Suprapubic skin (tissue), 4 donors: ENCODE results near the gene CNGA3. TPM values are rescaled to one million over a fixed set of nuclear protein-coding genes. Genes with fewer than 3 reads are reported as not detected.

Source experiments
- DNase-seq, 2 donors: peaks; one replicate each; pipeline ENCODE4 v3.0.0-alpha.2; 2019; ENCODE audit warnings: low spot score in 2 of 2
- H3K27ac ChIP-seq: fragments of 200-600 bp; sonication (generic); one replicate; pipeline ENCODE4 v1.5.1; 2019
- H3K27me3 ChIP-seq: fragments of 200-600 bp; sonication (generic); one replicate; pipeline ENCODE4 v1.5.1; 2019
- H3K36me3 ChIP-seq: fragments of 200-600 bp; sonication (generic); one replicate; pipeline ENCODE4 v1.5.1; 2019
- H3K4me1 ChIP-seq: fragments of 200-600 bp; sonication (generic); one replicate; pipeline ENCODE4 v1.5.1; 2019
- H3K4me3 ChIP-seq: fragments of 200-600 bp; sonication (generic); one replicate; pipeline ENCODE4 v1.5.1; 2019; ENCODE audit warnings: mild to moderate bottlenecking
- H3K9me3 ChIP-seq: fragments of 200-600 bp; sonication (generic); one replicate; pipeline ENCODE4 v1.5.1; 2019
- CTCF ChIP-seq, 2 donors: fragments of 200-600 bp in 1 of 2; fragments of 450-650 bp in 1 of 2; sonication (generic) in 1 of 2; IDR thresholded peaks; one replicate each; pipeline ENCODE4 v1.5.1; 2016 to 2019; ENCODE audit warnings: antibody characterized with exemption in 2 of 2, mild to moderate bottlenecking in 1 of 2, moderate library complexity in 1 of 2
- EP300 ChIP-seq: sonication (generic); formaldehyde crosslinking; IDR thresholded peaks from one replicate; pipeline ENCODE4 v1.6.1; 2017; ENCODE audit warnings: antibody characterized with exemption
- POLR2A ChIP-seq, 2 donors: fragments of 450-650 bp; IDR thresholded peaks; one replicate each; pipeline ENCODE4 v1.6.1; 2017; ENCODE audit warnings: antibody characterized with exemption in 2 of 2, mild to moderate bottlenecking in 2 of 2, moderate library complexity in 2 of 2
- POLR2AphosphoS5 ChIP-seq, 3 donors: sonication (generic); formaldehyde crosslinking; IDR thresholded peaks; one replicate each; pipeline ENCODE4 v1.6.1; 2017; ENCODE audit warnings: antibody characterized with exemption in 3 of 3
- WGBS: methylation state at CpG from one replicate; pipeline ENCODE4 v1.1.5; 2018; 5-methylcytosine and 5-hydroxymethylcytosine counted together
- total RNA-seq, 4 donors: library from RNA; depleted of rRNA; stranded (reverse); fragments of >200 nt; gene quantifications; one replicate each; pipeline ENCODE4 v1.1.0, GENCODE V29; 2016

Gene CNGA3
- total RNA-seq, 4 donors from 2014 or later = not detected

DNA sequence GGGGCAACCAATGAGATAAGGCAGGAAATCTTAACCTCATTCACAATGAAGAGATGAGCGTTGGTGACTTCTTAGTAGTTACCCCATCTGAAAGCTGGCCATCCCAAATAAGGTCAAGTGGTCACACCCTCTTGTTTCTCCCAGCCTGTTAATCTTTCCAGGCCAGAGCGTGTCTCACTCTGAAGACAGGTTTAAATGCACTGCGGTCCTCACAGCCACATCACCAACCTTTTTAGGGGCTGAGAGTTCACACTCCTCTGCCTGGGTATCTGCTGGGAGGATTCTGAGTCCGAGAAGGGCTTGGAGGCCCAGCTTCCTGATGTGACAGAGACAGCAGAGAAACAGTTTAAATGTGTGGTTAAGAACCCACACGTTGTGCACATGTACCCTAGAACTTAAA is 13.3 kb upstream of the CNGA3 start:
- Histone ChIP-seq H3K4me1 (no peaks in the 10 kb centered on the region), H3K36me3 (no peaks in the 10 kb centered on the region), H3K4me3 (no peak overlapping the region), H3K27ac (no peak overlapping the region), H3K27me3 (no peaks in the 10 kb centered on the region), H3K9me3 (no peaks in the 10 kb centered on the region)
- 91% methylated on average over 5 of the region's 5 CpGs for WGBS
- no peak for DNase-seq
- TF ChIP-seq EP300 (no peak), POLR2A (IDR thresholded peaks at IDR 0.05) (no peak), POLR2AphosphoS5 (IDR thresholded peaks at IDR 0.05) (no peak), CTCF (IDR thresholded peaks at IDR 0.05) (no peak)

DNA sequence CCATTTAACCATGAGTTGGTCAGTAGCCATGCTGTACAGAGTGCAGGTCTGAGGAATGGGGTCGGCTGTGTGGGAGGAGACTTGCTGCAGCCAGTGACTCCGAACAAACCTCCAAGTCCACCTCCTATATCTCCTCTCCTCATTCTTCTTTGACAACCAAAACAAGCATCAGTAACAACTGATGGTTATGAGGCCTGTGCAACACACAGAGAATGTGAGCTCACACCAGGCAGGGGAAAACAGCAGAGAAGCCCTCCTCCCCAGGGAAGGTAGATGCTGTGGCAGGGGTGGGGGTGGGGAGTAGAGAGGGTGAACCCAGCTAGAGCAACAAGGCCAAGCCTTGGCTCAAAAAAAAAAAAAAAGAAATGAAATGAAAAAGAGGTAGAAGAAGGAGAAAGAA is 12.3 kb upstream of the CNGA3 start:
- no peak for DNase-seq
- Histone ChIP-seq H3K36me3 (no peaks in the 10 kb centered on the region), H3K4me3 (no peak overlapping the region), H3K27me3 (no peaks in the 10 kb centered on the region), H3K4me1 (no peaks in the 10 kb centered on the region), H3K9me3 (no peaks in the 10 kb centered on the region), H3K27ac (no peak overlapping the region)
- TF ChIP-seq CTCF (IDR thresholded peaks at IDR 0.05) = no peak
- no peak for TF ChIP-seq POLR2A (IDR thresholded peaks at IDR 0.05)
- TF ChIP-seq EP300 = no peak
- TF ChIP-seq POLR2AphosphoS5 (IDR thresholded peaks at IDR 0.05) = no peak
- WGBS = 70% methylated on average over 2 of the region's 2 CpGs

GRCh38 chr2:98334439-98335078 is 11.7 kb upstream of the CNGA3 start:
- no peak for DNase-seq
- Histone ChIP-seq H3K4me1 (no peaks in the 10 kb centered on the region), H3K27me3 (no peaks in the 10 kb centered on the region), H3K27ac (no peak overlapping the region), H3K36me3 (no peaks in the 10 kb centered on the region), H3K4me3 (no peak overlapping the region), H3K9me3 (no peaks in the 10 kb centered on the region)
- TF ChIP-seq POLR2A (IDR thresholded peaks at IDR 0.05) (no peak), EP300 (no peak)
- WGBS = 14% methylated on average over 4 of the region's 4 CpGs

DNA sequence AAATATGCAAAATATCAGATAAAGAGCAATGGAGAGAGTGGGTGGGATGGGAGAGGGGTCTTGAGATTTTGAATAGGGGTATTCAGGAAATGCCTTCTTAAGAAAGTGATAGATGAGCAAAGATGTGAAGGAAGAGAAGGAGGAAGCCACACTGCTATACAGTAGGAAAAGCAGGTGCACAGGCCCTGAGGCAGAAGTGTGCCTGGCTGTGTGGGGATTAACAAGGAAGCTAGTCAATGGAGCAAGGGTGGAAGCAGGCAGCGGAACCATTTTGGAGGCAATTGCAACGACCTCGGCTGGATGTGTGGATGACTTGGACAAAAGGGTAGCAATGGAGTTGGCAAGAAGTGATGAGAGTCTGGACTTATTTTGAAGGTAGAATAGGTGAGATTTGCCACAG is 11.0 kb upstream of the CNGA3 start:
- WGBS = 80% methylated on average over 3 of the region's 3 CpGs
- Histone ChIP-seq H3K4me1 (no peaks in the 10 kb centered on the region), H3K4me3 (no peak overlapping the region), H3K9me3 (no peaks in the 10 kb centered on the region), H3K27me3 (no peaks in the 10 kb centered on the region), H3K36me3 (no peaks in the 10 kb centered on the region), H3K27ac (no peak overlapping the region)
- TF ChIP-seq EP300 = no peak
- no peak for TF ChIP-seq CTCF (IDR thresholded peaks at IDR 0.05)
- no peak for TF ChIP-seq POLR2A (IDR thresholded peaks at IDR 0.05)
- no peak for TF ChIP-seq POLR2AphosphoS5 (IDR thresholded peaks at IDR 0.05)
- no peak for DNase-seq

DNA sequence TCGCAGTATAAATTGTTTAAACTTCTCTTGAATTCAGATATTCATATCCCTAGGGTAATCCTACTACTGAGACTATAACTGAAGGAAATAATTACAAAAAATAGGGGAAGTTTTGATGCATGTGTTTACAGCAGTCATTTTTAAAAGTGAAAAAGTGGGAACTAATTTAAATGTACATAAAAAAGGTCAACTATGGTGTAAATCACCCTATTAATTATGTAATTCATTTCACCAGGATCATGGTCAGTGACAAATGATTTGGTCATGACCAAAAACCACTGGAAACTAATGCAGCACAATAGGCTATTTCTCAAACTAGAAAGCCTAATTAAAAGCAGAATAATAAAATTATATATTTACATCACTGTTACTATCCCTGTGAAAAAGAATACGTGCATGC is 5.0 kb upstream of the CNGA3 start:
- WGBS = 85% methylated on average over 2 of the region's 2 CpGs

More for the DNA sequence above, 5.0 kb upstream of the CNGA3 start:
- TF ChIP-seq EP300 = no peak
- no peak for TF ChIP-seq CTCF (IDR thresholded peaks at IDR 0.05)
- no peak for TF ChIP-seq POLR2AphosphoS5 (IDR thresholded peaks at IDR 0.05)
- no peak for TF ChIP-seq POLR2A (IDR thresholded peaks at IDR 0.05)
- Histone ChIP-seq H3K27ac (no peak overlapping the region), H3K4me1 (peaks cover 3% of the 10 kb centered on the region), H3K4me3 (no peak overlapping the region), H3K36me3 (no peaks in the 10 kb centered on the region), H3K9me3 (no peaks in the 10 kb centered on the region), H3K27me3 (peaks cover 34% of the 10 kb centered on the region)
- no peak for DNase-seq
